Measurements from ENCODE around the gene CHRNB2. TPM values are rescaled to one million over a fixed set of nuclear protein-coding genes. Genes with fewer than 3 reads are reported as not detected.

The CHRNB2 gene
- total and polyA plus RNA-seq, 9 of the 15 experiments (the other 6 are each of a cell fraction or from before 2014, with no cell fraction given), result 0.01 TPM; not detected in 8

GRCh38 chr1:154558720-154559465, 8.7 kb upstream of the CHRNB2 start (continued):
- TF ChIP-seq ELK3 (CRISPR knock-in tag; IDR thresholded peaks at IDR 0.05), result no peak; the same call in 1 of the 2 replicates
- TF ChIP-seq SUPT5H (IDR thresholded peaks at IDR 0.05), result peak; percentile 76
- TF ChIP-seq CUX1 (CRISPR knock-in tag; IDR thresholded peaks at IDR 0.05), result no peak
- TF ChIP-seq SIN3A (IDR thresholded peaks at IDR 0.05; ENCODE audit: borderline replicate concordance in 2 of 2, control insufficient read depth in 1 of 2, low read depth in 2 of 2, low read length in 2 of 2), result peak in 1 of 2 experiments; percentile 82; a peak in 3 of 4 replicates
- TF ChIP-seq ZNF408 (CRISPR knock-in tag; IDR thresholded peaks at IDR 0.05; ENCODE audit: low read depth), result no peak
- peak; percentile 73; the same call in 1 of the 2 replicates for TF ChIP-seq PHF8 (IDR thresholded peaks at IDR 0.05; ENCODE audit: borderline replicate concordance, low read length)
- no peak for TF ChIP-seq CBX8 (IDR thresholded peaks at IDR 0.05; ENCODE audit: borderline replicate concordance, extremely low read depth, low read depth, low read length, poor library complexity, severe bottlenecking)
- TF ChIP-seq SAFB (IDR thresholded peaks at IDR 0.05; ENCODE audit: borderline replicate concordance, low read depth, low read length), result peak; percentile 69; the same call in 1 of the 2 replicates
- peak; percentile 72 for TF ChIP-seq CHD4 (IDR thresholded peaks at IDR 0.05; ENCODE audit: insufficient read depth, insufficient replicate concordance, low read depth, low read length, poor library complexity, severe bottlenecking)
- peak; percentile 90 to 92 for TF ChIP-seq NRF1 (conservative IDR thresholded peaks at IDR 0.05 in 1 of 2, IDR thresholded peaks at IDR 0.05 in 1 of 2)
- TF ChIP-seq ZNF280A (IDR thresholded peaks at IDR 0.05; ENCODE audit: low read depth, partially characterized antibody), result no peak
- 0 out of 2 replicates have a peak, but pooled peaks have one; percentile 19 for TF ChIP-seq MIER1 (IDR thresholded peaks at IDR 0.05; ENCODE audit: low read depth)
- TF ChIP-seq ID3 (CRISPR knock-in tag; IDR thresholded peaks at IDR 0.05), result no peak
- TF ChIP-seq ID3 (tag; IDR thresholded peaks at IDR 0.05), result peak; percentile 72; the same call in 1 of the 2 replicates
- peak; percentile 26; the same call in 1 of the 2 replicates for TF ChIP-seq ARID1B (IDR thresholded peaks at IDR 0.05)
- TF ChIP-seq SIN3B (IDR thresholded peaks at IDR 0.05; ENCODE audit: low read depth), result no peak; the same call in 1 of the 2 replicates
